SK-N-SH (cell line): ENCODE results near the gene ARHGAP15. TPM values are rescaled to one million over a fixed set of nuclear protein-coding genes. Genes with fewer than 3 reads are reported as not detected.

Experiments
- CTCF ChIA-PET: fragments of 300-600, 350-600 bp; formaldehyde crosslinking; extraction: SDS; loops from one replicate; lab custom pipeline; 2021; lab: Yijun Ruan, JAX
- POLR2A ChIA-PET: fragments of 350-600 bp; sonication (Branson Sonifier 250); formaldehyde crosslinking; extraction: SDS; loops from one replicate; lab custom pipeline; 2020; ENCODE audit warnings: antibody characterized with exemption, inconsistent platforms; lab: Yijun Ruan, JAX
- DNase-seq: peaks from one replicate; pipeline ENCODE4 v3.0.0; 2012
- H2AFZ ChIP-seq: fragments of 200-600 bp; sonication (generic); 2 replicates; pipeline ENCODE4 v1.8.1; 2016; ENCODE audit warnings: antibody characterized with exemption, mild to moderate bottlenecking, low read depth
- H3F3A ChIP-seq: fragments of 200-600 bp; sonication (generic); replicated peaks from 2 replicates; pipeline ENCODE3; 2016; ENCODE audit warnings: antibody characterized with exemption, mild to moderate bottlenecking; ENCODE audit not compliant: insufficient read depth
- H3K27ac ChIP-seq, 2 experiments: fragments of 200-500 bp in 1 of 2; fragments of 200-600 bp in 1 of 2; sonication (Bioruptor generic) in 1 of 2; sonication (generic), shearing (Covaris generic) in 1 of 2; 2 replicates each; pipeline versions ENCODE4 v1.5.1 to v1.6.1; 2014 to 2016; ENCODE audit warnings: low read depth in 2 of 2, inconsistent platforms in 1 of 2, low read length in 1 of 2, mild to moderate bottlenecking in 1 of 2, mixed read lengths in 1 of 2
- H3K27me3 ChIP-seq: fragments of 200-600 bp; sonication (generic), shearing (Covaris generic); 2 replicates; pipeline ENCODE4 v1.6.1; 2016; ENCODE audit warnings: mixed run types; ENCODE audit not compliant: insufficient read depth
- H3K36me3 ChIP-seq, 2 experiments: fragments of 200-500 bp in 1 of 2; fragments of 200-600 bp in 1 of 2; sonication (Bioruptor generic) in 1 of 2; sonication (generic) in 1 of 2; replicated peaks in 1 of 2; 2 replicates each; pipeline versions ENCODE3 to v1.5.1; 2014 to 2016; ENCODE audit warnings: low read length in 1 of 2, mild to moderate bottlenecking in 1 of 2; ENCODE audit not compliant: insufficient read depth in 2 of 2, control insufficient read depth in 1 of 2
- H3K4me1 ChIP-seq, 2 experiments: fragments of 200-500 bp in 1 of 2; fragments of 200-600 bp in 1 of 2; sonication (Bioruptor generic) in 1 of 2; sonication (generic), shearing (Covaris generic) in 1 of 2; 2 replicates each; pipeline versions ENCODE4 v1.5.1 to v1.6.1; 2014 to 2016; ENCODE audit warnings: low read depth in 1 of 2, low read length in 1 of 2, mixed run types in 1 of 2; ENCODE audit not compliant: insufficient read depth in 2 of 2, control insufficient read depth in 1 of 2
- H3K4me2 ChIP-seq: fragments of 200-600 bp; sonication (generic), shearing (Covaris generic); 2 replicates; pipeline ENCODE4 v1.6.1; 2017; ENCODE audit warnings: mixed run types
- H3K4me3 ChIP-seq, 2 experiments: fragments of 200-500 bp in 1 of 2; fragments of 200-600 bp in 1 of 2; sonication (Bioruptor generic) in 1 of 2; sonication (generic), shearing (Covaris generic) in 1 of 2; 2 replicates each; pipeline versions ENCODE4 v1.5.1 to v1.8.1; 2014 to 2016; ENCODE audit warnings: low read depth in 2 of 2, inconsistent platforms in 1 of 2, low read length in 1 of 2, mild to moderate bottlenecking in 1 of 2, mixed read lengths in 1 of 2, moderate library complexity in 1 of 2
- H3K79me2 ChIP-seq: fragments of 200-600 bp; sonication (generic); 2 replicates; pipeline ENCODE4 v1.8.1; 2017; ENCODE audit warnings: mild to moderate bottlenecking; ENCODE audit not compliant: insufficient read depth
- H3K9ac ChIP-seq: fragments of 200-600 bp; sonication (generic); 2 replicates; pipeline ENCODE4 v1.6.1; 2017; ENCODE audit warnings: mixed run types
- H3K9me2 ChIP-seq: fragments of 200-600 bp; sonication (generic); 2 replicates; pipeline ENCODE4 v1.6.1; 2017; ENCODE audit warnings: mixed run types
- H3K9me3 ChIP-seq: fragments of 200-600 bp; sonication (generic); 2 replicates; pipeline ENCODE4 v1.6.1; 2017; ENCODE audit warnings: mixed run types, mild to moderate bottlenecking, moderate library complexity
- H4K20me1 ChIP-seq: fragments of 200-600 bp; sonication (generic); 2 replicates; pipeline ENCODE4 v1.6.1; 2017; ENCODE audit warnings: mild to moderate bottlenecking, mixed run types; ENCODE audit not compliant: insufficient read depth
- EZH2phosphoT487 ChIP-seq: fragments of 200-600 bp; sonication (generic); IDR thresholded peaks from 2 replicates; pipeline ENCODE4 v1.6.1; 2017; ENCODE audit warnings: low read depth, mixed run types, mild to moderate bottlenecking, antibody characterized with exemption, moderate library complexity, borderline replicate concordance
- FOSL2 ChIP-seq: IDR thresholded peaks from 2 replicates; pipeline ENCODE4 v1.4.0; 2012; ENCODE audit warnings: low read depth, mild to moderate bottlenecking, moderate library complexity, borderline replicate concordance
- FOXJ3 ChIP-seq: sonication (generic); formaldehyde crosslinking; IDR thresholded peaks from 2 replicates; pipeline ENCODE4 v1.5.1; 2020; ENCODE audit warnings: mild to moderate bottlenecking, missing genetic modification reagents
- MXI1 ChIP-seq: IDR thresholded peaks from 2 replicates; pipeline ENCODE4 v1.6.1; 2012; ENCODE audit warnings: mild to moderate bottlenecking, low read depth, low read length, improper control_type of control experiment
- NFIC ChIP-seq: IDR thresholded peaks from 2 replicates; pipeline ENCODE4 v1.4.0; 2012; ENCODE audit warnings: borderline replicate concordance
- POLR2AphosphoS5 ChIP-seq: IDR thresholded peaks from 2 replicates; pipeline ENCODE4 v1.6.1; 2012; ENCODE audit warnings: low read depth, low read length
- RFX5 ChIP-seq: IDR thresholded peaks from 2 replicates; pipeline ENCODE4 v1.6.1; 2012; ENCODE audit warnings: mild to moderate bottlenecking, improper control_type of control experiment, low read length
- RXRA ChIP-seq: IDR thresholded peaks from 2 replicates; pipeline ENCODE4 v1.4.0; 2012; ENCODE audit warnings: low read depth, mild to moderate bottlenecking, borderline replicate concordance
- SIN3A ChIP-seq: IDR thresholded peaks from 2 replicates; pipeline ENCODE4 v1.6.1; 2012; ENCODE audit warnings: low read depth, mild to moderate bottlenecking, low read length, moderate library complexity, borderline replicate concordance
- WGBS: methylation state at CpG from one replicate; pipeline ENCODE4 v1.1.6; 2017; ENCODE audit warnings: low lambda C conversion rate; 5-methylcytosine and 5-hydroxymethylcytosine counted together
- polyA plus RNA-seq, 3 experiments: library from polyadenylated mRNA; depleted of rRNA; stranded (reverse); fragments of >200 nt; gene quantifications; 2 replicates each; pipeline ENCODE4 v1.2.3, GENCODE V29; 2012
- TF ChIP-seq, protein P1 (sequence below): fragments of 200-600 bp; sonication (generic); IDR thresholded peaks from 2 replicates; pipeline ENCODE4 v1.6.1; 2017; ENCODE audit warnings: antibody characterized with exemption, mild to moderate bottlenecking, moderate library complexity
- TF ChIP-seq, protein P2 (sequence below): fragments of 150-350 bp; IDR thresholded peaks from 2 replicates; pipeline ENCODE4 v1.6.1; 2016; ENCODE audit warnings: mild to moderate bottlenecking, low read depth, low read length
- TF ChIP-seq, protein P3 (sequence below): IDR thresholded peaks from 2 replicates; pipeline ENCODE4 v1.4.0; 2012; ENCODE audit warnings: low read depth, borderline replicate concordance
- TF ChIP-seq, protein P4 (sequence below): fragments of 150-350 bp; IDR thresholded peaks from 2 replicates; pipeline ENCODE4 v1.6.1; 2017; ENCODE audit warnings: antibody characterized with exemption, low read length, low read depth, borderline replicate concordance

Gene ARHGAP15
- polyA plus RNA-seq, 1 of the 3 experiments (the other 2 are of a cell fraction): not detected

DNA sequence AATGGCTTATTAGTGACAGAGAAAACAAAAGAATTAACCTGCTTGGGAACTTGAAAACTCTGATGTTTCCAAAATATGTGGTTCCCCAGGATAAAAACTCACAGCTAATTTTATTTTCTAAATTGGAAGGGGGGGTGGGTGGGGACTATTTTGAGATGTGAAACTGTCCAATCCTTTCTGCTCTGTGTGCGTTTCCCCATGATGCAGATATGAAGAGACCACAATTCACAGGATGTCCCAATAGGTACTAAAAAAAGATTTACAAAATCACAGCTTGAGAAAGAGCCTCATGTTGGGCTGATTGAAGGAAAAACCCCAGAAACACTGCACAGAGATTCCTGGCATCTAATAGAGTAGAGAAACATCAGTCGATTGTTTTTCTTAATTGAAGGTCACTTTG is 273.2 kb downstream of the ARHGAP15 start:
- Histone ChIP-seq H3K27me3 (no peaks in the 10 kb centered on the region), H2AFZ (no peak overlapping the region), H3K4me2 (no peak overlapping the region), H3K4me1 (peaks cover 2 to 10% of the 10 kb centered on the region in 2 experiments; a peak in 3 of 4 replicates), H3K79me2 (no peaks in the 10 kb centered on the region), H3F3A (peaks cover 4% of the 10 kb centered on the region), H3K27ac (no peak overlapping the region), H3K4me3 (no peak overlapping the region), H3K9ac (no peak overlapping the region), H3K9me2 (0 out of 2 replicates have a peak, but pooled peaks cover 3% of the 10 kb centered on the region), H3K36me3 (no peaks in the 10 kb centered on the region), H3K9me3 (no peaks in the 10 kb centered on the region), H4K20me1 (no peaks in the 10 kb centered on the region)
- ChIA-PET POLR2A (no interaction called here), CTCF (interaction anchor here (1.2 kb wide), 1 partner anchor 144 kb away, joined by 3 read pairs; no protein-coding TSS in a partner anchor)
- WGBS: 91% methylated on average over 2 of the region's 2 CpGs
- DNase-seq: no peak
- TF ChIP-seq RXRA: no peak
- no peak for TF ChIP-seq FOSL2
- TF ChIP-seq, protein P1, sequence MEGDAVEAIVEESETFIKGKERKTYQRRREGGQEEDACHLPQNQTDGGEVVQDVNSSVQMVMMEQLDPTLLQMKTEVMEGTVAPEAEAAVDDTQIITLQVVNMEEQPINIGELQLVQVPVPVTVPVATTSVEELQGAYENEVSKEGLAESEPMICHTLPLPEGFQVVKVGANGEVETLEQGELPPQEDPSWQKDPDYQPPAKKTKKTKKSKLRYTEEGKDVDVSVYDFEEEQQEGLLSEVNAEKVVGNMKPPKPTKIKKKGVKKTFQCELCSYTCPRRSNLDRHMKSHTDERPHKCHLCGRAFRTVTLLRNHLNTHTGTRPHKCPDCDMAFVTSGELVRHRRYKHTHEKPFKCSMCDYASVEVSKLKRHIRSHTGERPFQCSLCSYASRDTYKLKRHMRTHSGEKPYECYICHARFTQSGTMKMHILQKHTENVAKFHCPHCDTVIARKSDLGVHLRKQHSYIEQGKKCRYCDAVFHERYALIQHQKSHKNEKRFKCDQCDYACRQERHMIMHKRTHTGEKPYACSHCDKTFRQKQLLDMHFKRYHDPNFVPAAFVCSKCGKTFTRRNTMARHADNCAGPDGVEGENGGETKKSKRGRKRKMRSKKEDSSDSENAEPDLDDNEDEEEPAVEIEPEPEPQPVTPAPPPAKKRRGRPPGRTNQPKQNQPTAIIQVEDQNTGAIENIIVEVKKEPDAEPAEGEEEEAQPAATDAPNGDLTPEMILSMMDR: no peak
- TF ChIP-seq NFIC: no peak
- TF ChIP-seq, protein P2, sequence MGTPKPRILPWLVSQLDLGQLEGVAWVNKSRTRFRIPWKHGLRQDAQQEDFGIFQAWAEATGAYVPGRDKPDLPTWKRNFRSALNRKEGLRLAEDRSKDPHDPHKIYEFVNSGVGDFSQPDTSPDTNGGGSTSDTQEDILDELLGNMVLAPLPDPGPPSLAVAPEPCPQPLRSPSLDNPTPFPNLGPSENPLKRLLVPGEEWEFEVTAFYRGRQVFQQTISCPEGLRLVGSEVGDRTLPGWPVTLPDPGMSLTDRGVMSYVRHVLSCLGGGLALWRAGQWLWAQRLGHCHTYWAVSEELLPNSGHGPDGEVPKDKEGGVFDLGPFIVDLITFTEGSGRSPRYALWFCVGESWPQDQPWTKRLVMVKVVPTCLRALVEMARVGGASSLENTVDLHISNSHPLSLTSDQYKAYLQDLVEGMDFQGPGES: no peak
- no peak for TF ChIP-seq SIN3A
- TF ChIP-seq, protein P3, sequence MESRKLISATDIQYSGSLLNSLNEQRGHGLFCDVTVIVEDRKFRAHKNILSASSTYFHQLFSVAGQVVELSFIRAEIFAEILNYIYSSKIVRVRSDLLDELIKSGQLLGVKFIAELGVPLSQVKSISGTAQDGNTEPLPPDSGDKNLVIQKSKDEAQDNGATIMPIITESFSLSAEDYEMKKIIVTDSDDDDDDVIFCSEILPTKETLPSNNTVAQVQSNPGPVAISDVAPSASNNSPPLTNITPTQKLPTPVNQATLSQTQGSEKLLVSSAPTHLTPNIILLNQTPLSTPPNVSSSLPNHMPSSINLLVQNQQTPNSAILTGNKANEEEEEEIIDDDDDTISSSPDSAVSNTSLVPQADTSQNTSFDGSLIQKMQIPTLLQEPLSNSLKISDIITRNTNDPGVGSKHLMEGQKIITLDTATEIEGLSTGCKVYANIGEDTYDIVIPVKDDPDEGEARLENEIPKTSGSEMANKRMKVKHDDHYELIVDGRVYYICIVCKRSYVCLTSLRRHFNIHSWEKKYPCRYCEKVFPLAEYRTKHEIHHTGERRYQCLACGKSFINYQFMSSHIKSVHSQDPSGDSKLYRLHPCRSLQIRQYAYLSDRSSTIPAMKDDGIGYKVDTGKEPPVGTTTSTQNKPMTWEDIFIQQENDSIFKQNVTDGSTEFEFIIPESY: no peak
- no peak for TF ChIP-seq EZH2phosphoT487

DNA sequence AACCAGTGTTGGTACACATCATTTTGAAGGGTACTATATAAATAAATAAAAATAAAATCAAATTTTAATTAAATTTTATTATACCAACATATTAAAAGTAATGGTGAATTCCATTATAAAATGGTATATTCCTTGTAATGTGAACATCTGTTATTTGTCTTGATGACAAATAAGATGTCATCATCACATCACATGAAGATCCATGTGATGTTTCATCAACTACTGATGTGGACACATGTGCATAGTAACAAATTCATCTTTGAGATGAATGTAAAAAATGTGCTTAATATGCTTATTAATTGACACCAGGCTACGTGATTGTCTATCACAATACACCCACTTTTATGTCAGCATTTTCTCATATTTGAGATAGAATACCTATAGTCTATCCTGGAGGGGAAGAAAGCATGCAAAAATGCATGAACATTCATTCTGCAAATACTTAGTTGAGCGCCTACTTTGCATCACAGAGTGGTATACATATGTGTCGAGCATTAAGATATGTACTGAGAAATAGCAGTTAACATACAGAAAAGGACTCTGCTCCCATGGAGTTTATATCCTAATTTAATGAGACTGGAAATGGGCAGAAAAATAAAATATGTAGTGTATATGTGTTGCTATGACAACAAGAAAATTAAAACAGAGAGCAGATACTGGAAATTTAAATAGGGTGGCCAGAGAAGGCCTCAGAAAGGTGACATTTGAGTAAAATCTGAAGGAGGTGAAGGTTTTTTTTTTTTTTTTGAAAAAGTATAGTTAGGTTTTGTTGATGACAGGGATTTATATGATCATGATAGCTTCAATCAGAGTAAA is 281.1 kb downstream of the ARHGAP15 start:
- no peaks in the 10 kb centered on the region for H4K20me1 ChIP-seq
- no peak overlapping the region for H3K4me2 ChIP-seq
- no peak overlapping the region for H3K4me3 ChIP-seq
- no peak for DNase-seq
- no peak overlapping the region for H3K9ac ChIP-seq
- CTCF ChIA-PET: no interaction called here
- WGBS: 76% methylated on average over 3 of the region's 3 CpGs
- no peaks in the 10 kb centered on the region for H3K9me3 ChIP-seq
- H2AFZ ChIP-seq: no peak overlapping the region
- 0 out of 2 replicates have a peak, but pooled peaks cover 3% of the 10 kb centered on the region for H3K9me2 ChIP-seq
- no peaks in the 10 kb centered on the region for H3K36me3 ChIP-seq
- H3F3A ChIP-seq: no peaks in the 10 kb centered on the region
- H3K27me3 ChIP-seq: no peaks in the 10 kb centered on the region
- POLR2A ChIA-PET: no interaction called here
- no peaks in the 10 kb centered on the region for H3K4me1 ChIP-seq
- no peaks in the 10 kb centered on the region for H3K79me2 ChIP-seq
- H3K27ac ChIP-seq: no peak overlapping the region
- TF ChIP-seq NFIC (no peak), EZH2phosphoT487 (no peak), POLR2AphosphoS5 (no peak), FOXJ3 (CRISPR knock-in tag) (no peak), RFX5 (no peak), SIN3A (no peak), MXI1 (no peak)
- TF ChIP-seq, protein P1: no peak
- TF ChIP-seq, protein P4, sequence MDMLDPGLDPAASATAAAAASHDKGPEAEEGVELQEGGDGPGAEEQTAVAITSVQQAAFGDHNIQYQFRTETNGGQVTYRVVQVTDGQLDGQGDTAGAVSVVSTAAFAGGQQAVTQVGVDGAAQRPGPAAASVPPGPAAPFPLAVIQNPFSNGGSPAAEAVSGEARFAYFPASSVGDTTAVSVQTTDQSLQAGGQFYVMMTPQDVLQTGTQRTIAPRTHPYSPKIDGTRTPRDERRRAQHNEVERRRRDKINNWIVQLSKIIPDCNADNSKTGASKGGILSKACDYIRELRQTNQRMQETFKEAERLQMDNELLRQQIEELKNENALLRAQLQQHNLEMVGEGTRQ: no peak
